SK-N-SH treated with all-trans-retinoic acid at 6 μM for 48 hours (cell line): ENCODE data around the gene PPP1R10.

Source experiments
- ATAC-seq: fragments of 200-7000 bp; cut with Tn5 transposase; 3 replicates; pipeline ENCODE4 v1.9.1; 2020; ENCODE audit warnings: mild to moderate bottlenecking, moderate library complexity
- ARNTL ChIP-seq: fragments of 450-650 bp; formaldehyde crosslinking; IDR thresholded peaks from 2 replicates; pipeline ENCODE4 v1.5.0; 2020; ENCODE audit warnings: low read depth, mild to moderate bottlenecking, moderate library complexity, borderline replicate concordance
- CSDC2 ChIP-seq: fragments of 250-450 bp; sonication (Bioruptor Pico); IDR thresholded peaks from 2 replicates; pipeline ENCODE4 v1.5.0; 2020; ENCODE audit warnings: mild to moderate bottlenecking, moderate library complexity
- CSRNP3 ChIP-seq: fragments of 250-450 bp; sonication (Bioruptor Pico); IDR thresholded peaks from 2 replicates; pipeline ENCODE4 v1.5.1; 2021; ENCODE audit warnings: mild to moderate bottlenecking, moderate library complexity
- ESRRG ChIP-seq: fragments of 250-450 bp; sonication (Bioruptor Pico); IDR thresholded peaks from 2 replicates; pipeline ENCODE4 v1.6.1; 2021; ENCODE audit warnings: mild to moderate bottlenecking
- GLIS3 ChIP-seq: fragments of 250-450 bp; sonication (Bioruptor Pico); IDR thresholded peaks from 2 replicates; pipeline ENCODE4 v1.5.0; 2020; ENCODE audit warnings: mild to moderate bottlenecking, moderate library complexity
- ISL1 ChIP-seq: fragments of 250-450 bp; sonication (Bioruptor Pico); IDR thresholded peaks from 2 replicates; pipeline ENCODE4 v2.1.2; 2022; ENCODE audit warnings: mild to moderate bottlenecking, moderate library complexity
- OSR1 ChIP-seq: fragments of 250-450 bp; sonication (Bioruptor Pico); IDR thresholded peaks from 2 replicates; pipeline ENCODE4 v1.8.0; 2022; ENCODE audit warnings: moderate library complexity, mild to moderate bottlenecking, inconsistent platforms
- PATZ1 ChIP-seq: fragments of 250-450 bp; sonication (Bioruptor Pico); IDR thresholded peaks from 2 replicates; pipeline ENCODE4 v1.8.0; 2020; ENCODE audit warnings: mild to moderate bottlenecking, moderate library complexity, borderline replicate concordance
- POU6F1 ChIP-seq: fragments of 250-450 bp; sonication (Bioruptor Pico); IDR thresholded peaks from 2 replicates; pipeline ENCODE4 v1.8.0; 2021; ENCODE audit warnings: low read depth, mild to moderate bottlenecking, moderate library complexity, borderline replicate concordance
- PPARA ChIP-seq: fragments of 250-450 bp; sonication (Bioruptor Pico); IDR thresholded peaks from 2 replicates; pipeline ENCODE4 v1.5.0; 2020; ENCODE audit warnings: mild to moderate bottlenecking, borderline replicate concordance
- RARB ChIP-seq: fragments of 250-450 bp; sonication (Bioruptor Pico); IDR thresholded peaks from 2 replicates; pipeline ENCODE4 v1.8.0; 2021; ENCODE audit warnings: mild to moderate bottlenecking, moderate library complexity
- SNAI2 ChIP-seq: fragments of 250-450 bp; sonication (Bioruptor Pico); IDR thresholded peaks from 2 replicates; pipeline ENCODE4 v1.5.0; 2020; ENCODE audit warnings: mild to moderate bottlenecking, moderate library complexity
- TCF4 ChIP-seq: fragments of 250-450 bp; sonication (Bioruptor Pico); IDR thresholded peaks from 2 replicates; pipeline ENCODE4 v1.8.0; 2021; ENCODE audit warnings: mild to moderate bottlenecking, moderate library complexity, borderline replicate concordance
- ZC3H10 ChIP-seq: fragments of 250-450 bp; sonication (Bioruptor Pico); IDR thresholded peaks from 2 replicates; pipeline ENCODE4 v1.5.1; 2021; ENCODE audit warnings: mild to moderate bottlenecking, moderate library complexity
- ZFP3 ChIP-seq: fragments of 250-450 bp; sonication (Bioruptor Pico); IDR thresholded peaks from 2 replicates; pipeline ENCODE4 v1.5.0; 2020; ENCODE audit warnings: mild to moderate bottlenecking, moderate library complexity
- ZFP30 ChIP-seq: fragments of 450-650 bp; formaldehyde crosslinking; IDR thresholded peaks from 2 replicates; pipeline ENCODE4 v1.5.0; 2022; ENCODE audit warnings: mild to moderate bottlenecking, moderate library complexity
- ZNF565 ChIP-seq: fragments of 450-650 bp; formaldehyde crosslinking; conservative IDR thresholded peaks from 2 replicates; pipeline ENCODE4 v1.5.0; 2020; ENCODE audit warnings: low read depth, mild to moderate bottlenecking, moderate library complexity
- ZNF70 ChIP-seq: fragments of 450-650 bp; formaldehyde crosslinking; IDR thresholded peaks from 2 replicates; pipeline ENCODE4 v1.5.0; 2020; ENCODE audit warnings: mild to moderate bottlenecking, moderate library complexity
- ZNF8 ChIP-seq: fragments of 450-650 bp; formaldehyde crosslinking; IDR thresholded peaks from 2 replicates; pipeline ENCODE4 v1.5.0; 2020; ENCODE audit warnings: mild to moderate bottlenecking, moderate library complexity
- TF ChIP-seq, protein P1 (sequence below): fragments of 250-450 bp; sonication (Bioruptor Pico); IDR thresholded peaks from 2 replicates; pipeline ENCODE4 v1.5.1; 2020; ENCODE audit warnings: low read depth, mild to moderate bottlenecking, moderate library complexity
- TF ChIP-seq, protein P2 (sequence below): fragments of 250-450 bp; sonication (Bioruptor Pico); IDR thresholded peaks from 2 replicates; pipeline ENCODE4 v1.5.0; 2020; ENCODE audit warnings: mild to moderate bottlenecking, moderate library complexity

PPP1R10 gene

GRCh38 chr6:30654798-30655742 lies 38.0 kb upstream of the PPP1R10 start:
- no peak for TF ChIP-seq ZNF70 (CRISPR knock-in tag)
- TF ChIP-seq PPARA (CRISPR knock-in tag) = no peak
- TF ChIP-seq, protein P1, sequence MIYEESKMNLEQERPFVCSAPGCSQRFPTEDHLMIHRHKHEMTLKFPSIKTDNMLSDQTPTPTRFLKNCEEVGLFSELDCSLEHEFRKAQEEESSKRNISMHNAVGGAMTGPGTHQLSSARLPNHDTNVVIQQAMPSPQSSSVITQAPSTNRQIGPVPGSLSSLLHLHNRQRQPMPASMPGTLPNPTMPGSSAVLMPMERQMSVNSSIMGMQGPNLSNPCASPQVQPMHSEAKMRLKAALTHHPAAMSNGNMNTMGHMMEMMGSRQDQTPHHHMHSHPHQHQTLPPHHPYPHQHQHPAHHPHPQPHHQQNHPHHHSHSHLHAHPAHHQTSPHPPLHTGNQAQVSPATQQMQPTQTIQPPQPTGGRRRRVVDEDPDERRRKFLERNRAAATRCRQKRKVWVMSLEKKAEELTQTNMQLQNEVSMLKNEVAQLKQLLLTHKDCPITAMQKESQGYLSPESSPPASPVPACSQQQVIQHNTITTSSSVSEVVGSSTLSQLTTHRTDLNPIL (CRISPR knock-in tag) = no peak
- TF ChIP-seq ESRRG (CRISPR knock-in tag) = no peak
- no peak for TF ChIP-seq ZNF8 (CRISPR knock-in tag)
- TF ChIP-seq ZNF565 = no peak
- no peak for TF ChIP-seq ARNTL (CRISPR knock-in tag)
- no peak for TF ChIP-seq CSDC2 (CRISPR knock-in tag)
- TF ChIP-seq SNAI2 (CRISPR knock-in tag) = no peak
- TF ChIP-seq RARB (CRISPR knock-in tag) = no peak
- no peak for TF ChIP-seq ZC3H10
- TF ChIP-seq CSRNP3 (CRISPR knock-in tag) = no peak
- no peak for TF ChIP-seq ZFP30 (CRISPR knock-in tag)
- ATAC-seq = no peak

- no peak for ATAC-seq
- TF ChIP-seq GLIS3 = no peak
- TF ChIP-seq TCF4 (CRISPR knock-in tag) = no peak
- TF ChIP-seq, protein P1 (CRISPR knock-in tag) = no peak
- TF ChIP-seq, protein P2, sequence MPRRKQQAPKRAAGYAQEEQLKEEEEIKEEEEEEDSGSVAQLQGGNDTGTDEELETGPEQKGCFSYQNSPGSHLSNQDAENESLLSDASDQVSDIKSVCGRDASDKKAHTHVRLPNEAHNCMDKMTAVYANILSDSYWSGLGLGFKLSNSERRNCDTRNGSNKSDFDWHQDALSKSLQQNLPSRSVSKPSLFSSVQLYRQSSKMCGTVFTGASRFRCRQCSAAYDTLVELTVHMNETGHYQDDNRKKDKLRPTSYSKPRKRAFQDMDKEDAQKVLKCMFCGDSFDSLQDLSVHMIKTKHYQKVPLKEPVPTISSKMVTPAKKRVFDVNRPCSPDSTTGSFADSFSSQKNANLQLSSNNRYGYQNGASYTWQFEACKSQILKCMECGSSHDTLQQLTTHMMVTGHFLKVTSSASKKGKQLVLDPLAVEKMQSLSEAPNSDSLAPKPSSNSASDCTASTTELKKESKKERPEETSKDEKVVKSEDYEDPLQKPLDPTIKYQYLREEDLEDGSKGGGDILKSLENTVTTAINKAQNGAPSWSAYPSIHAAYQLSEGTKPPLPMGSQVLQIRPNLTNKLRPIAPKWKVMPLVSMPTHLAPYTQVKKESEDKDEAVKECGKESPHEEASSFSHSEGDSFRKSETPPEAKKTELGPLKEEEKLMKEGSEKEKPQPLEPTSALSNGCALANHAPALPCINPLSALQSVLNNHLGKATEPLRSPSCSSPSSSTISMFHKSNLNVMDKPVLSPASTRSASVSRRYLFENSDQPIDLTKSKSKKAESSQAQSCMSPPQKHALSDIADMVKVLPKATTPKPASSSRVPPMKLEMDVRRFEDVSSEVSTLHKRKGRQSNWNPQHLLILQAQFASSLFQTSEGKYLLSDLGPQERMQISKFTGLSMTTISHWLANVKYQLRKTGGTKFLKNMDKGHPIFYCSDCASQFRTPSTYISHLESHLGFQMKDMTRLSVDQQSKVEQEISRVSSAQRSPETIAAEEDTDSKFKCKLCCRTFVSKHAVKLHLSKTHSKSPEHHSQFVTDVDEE = no peak
- no peak for TF ChIP-seq ZNF70 (CRISPR knock-in tag)
- TF ChIP-seq ZFP30 (CRISPR knock-in tag) = no peak
- no peak for TF ChIP-seq ISL1 (CRISPR knock-in tag)
- no peak for TF ChIP-seq OSR1 (CRISPR knock-in tag)
- no peak for TF ChIP-seq POU6F1 (CRISPR knock-in tag)
- TF ChIP-seq ZFP3 (CRISPR knock-in tag) = no peak
- no peak for TF ChIP-seq ZNF8 (CRISPR knock-in tag)
- TF ChIP-seq PATZ1 (CRISPR knock-in tag) = no peak
- TF ChIP-seq SNAI2 (CRISPR knock-in tag) = no peak
- no peak for TF ChIP-seq ESRRG (CRISPR knock-in tag)
- no peak for TF ChIP-seq ARNTL (CRISPR knock-in tag)
These were observed 34.1 kb upstream of the PPP1R10 start for GRCh38 chr6:30651143-30651542.
